GM19372 (cell line): Measurements from ENCODE around the gene RESP18.
A peak's percentile ranks its signal among the peaks of the same experiment; 100 is the strongest.

Experiments
- ATAC-seq: cut with Tn5 transposase; IDR thresholded peaks from one replicate; pipeline ENCODE4 v1.9.1; 2021; ENCODE audit warnings: mild to moderate bottlenecking, low read depth, moderate library complexity; ENCODE audit not compliant: unreplicated experiment

The RESP18 gene

GRCh38 chr2:219279151-219279915, 53.2 kb downstream of the RESP18 start, which contains the start of gene DNAJB2:
Gene DNAJB2, plus strand, starts transcription at chr2:219279366. Its CDS starts 468 bp downstream, at chr2:219279834.
- ATAC-seq, result peak; percentile 81

- no peak for ATAC-seq
Measured at GRCh38 chr2:219278655-219279150, 53.8 kb downstream of the RESP18 start.

GRCh38 chr2:219277703-219278654, 54.6 kb downstream of the RESP18 start:
- peak; percentile 23 for ATAC-seq
